ENCODE measurements around the gene FAM149A.

Gene FAM149A

DNA sequence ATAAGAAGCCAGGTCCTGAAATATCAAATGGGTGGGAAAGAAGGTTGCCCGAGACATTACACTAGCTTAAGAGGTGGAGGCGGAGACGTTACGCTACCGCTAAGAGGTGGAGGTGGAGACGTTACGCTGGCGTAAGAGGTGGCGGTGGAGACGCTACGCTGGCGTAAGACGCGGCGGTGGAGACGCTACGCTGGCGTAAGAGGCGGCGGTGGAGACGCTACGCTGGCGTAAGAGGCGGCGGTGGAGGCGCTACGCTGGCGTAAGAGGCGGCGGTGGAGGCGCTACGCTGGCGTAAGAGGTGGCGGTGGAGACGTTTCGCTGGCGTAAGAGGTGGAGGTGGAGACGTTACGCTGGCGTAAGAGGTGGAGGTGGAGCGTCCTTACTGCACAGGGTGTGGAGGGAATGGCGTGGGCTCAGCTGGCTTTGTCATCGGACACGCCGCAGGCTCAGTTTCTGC is 99.6 kb downstream of the FAM149A start:
- no peak for DNase-seq

DNA sequence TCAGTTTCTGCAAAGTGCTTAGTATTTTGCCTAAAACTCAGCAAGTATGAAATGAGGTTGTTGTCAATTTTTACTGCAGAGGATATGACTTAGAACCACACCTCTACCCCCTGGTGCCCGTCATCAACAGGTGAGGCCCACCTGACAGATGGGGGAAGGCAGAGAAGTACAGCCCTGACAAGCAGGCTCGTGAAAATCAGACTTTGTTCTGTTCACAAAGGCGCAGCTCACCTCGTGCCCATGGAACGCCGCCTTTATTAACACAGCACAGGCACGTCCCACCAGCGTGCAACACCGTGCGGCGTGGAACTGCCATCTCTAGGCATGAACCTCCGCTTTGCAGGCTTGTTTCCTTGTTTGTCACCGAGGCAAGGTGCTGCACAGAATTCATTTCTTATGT is 100.2 kb downstream of the FAM149A start:
- no peak for DNase-seq

DNA sequence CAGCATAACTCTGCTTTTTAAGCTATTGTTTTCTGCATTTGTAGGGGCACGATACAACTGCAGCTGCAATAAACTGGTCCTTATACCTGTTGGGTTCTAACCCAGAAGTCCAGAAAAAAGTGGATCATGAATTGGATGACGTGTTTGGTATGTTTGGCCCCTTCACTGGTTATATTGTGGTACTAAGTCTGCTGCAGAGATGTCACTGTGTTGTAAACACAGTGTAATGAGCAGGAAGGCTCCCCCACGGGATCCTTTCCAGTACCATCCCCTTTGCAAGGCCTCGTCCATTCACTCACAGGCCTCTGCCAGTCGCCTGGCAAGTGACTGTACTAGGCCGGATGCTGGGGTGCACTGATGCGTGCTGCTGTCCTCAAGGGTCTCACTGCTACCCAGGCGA is 100.7 kb downstream of the FAM149A start:
- DNase-seq: no peak

DNA sequence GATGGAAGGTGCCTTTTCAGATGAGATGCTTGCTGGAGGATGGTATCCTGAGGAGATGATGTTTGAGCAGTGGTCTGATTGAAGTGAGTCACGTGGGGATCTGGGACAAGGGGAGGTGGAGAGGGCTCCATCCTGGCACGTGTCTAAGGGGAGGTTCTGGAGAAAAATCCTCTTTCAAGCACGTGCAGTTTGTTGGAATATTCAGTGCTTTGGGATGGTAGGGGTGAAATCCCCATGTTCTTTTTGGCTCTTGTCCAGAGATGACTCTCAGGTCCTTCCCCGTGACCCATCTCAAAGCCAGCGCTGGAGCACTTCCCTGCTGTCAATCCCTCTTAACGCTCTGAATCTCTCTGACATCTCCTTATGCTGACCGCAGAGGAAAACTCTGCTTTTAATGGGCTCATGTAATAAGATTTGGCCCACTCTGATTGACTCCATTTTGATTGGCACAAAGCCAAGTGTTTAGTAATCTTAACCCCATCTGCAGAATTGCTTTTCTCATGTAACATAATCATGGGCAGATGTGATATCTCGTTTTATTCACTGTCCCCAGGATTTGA is 112.0 kb downstream of the FAM149A start:
- DNase-seq: no peak

DNA sequence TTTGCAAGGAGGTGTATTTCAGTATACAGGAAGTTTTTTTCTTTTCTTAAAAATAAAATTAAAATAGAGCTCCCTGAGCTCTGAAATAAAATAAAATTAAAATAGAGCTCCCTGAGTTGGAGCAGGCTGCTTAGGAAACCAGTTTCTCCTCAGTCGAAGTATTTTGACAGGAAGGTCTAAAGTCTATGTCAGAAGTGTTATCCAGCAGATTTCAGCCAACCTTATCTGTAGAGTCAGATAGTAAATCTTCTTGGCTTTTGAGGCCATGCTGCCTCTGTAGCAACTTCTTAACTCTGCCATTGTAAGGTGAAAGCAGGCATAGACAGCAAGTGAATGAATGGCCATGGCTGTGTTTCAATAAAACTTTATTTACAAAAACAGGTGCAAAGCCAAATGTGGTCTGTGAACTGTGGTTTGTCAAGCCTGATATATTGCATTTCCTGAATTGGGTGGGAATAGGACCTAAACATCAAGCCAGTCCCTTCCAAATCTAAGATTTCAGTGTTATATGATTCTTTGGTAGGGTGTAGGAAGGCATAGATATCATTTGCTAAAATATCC is 113.3 kb downstream of the FAM149A start:
- no peak for DNase-seq

DNA sequence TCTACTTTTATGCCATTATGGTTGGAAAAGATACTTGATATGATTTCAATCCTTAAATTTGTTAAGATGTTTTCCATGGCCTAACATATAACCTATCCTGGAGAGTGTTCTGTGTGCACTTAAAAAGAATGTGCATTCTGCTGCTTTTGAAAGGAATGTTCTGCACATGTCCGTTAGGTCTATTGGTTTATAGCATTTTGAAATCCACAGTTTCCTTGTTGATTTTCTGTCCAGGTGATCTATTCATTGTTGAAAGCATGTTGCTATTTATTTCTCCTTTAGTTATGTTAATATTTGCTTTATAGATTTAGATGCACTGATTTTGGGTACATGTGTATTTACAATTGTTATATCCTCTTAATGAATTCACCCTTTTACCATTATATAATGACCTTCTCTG is 117.1 kb downstream of the FAM149A start:
- DNase-seq: no peak
